ENCODE results near the gene RPL19. TPM values are rescaled to one million over a fixed set of nuclear protein-coding genes. Genes with fewer than 3 reads are reported as not detected.

Gene RPL19
- total RNA-seq, 4 donors from 2014 or later: 3,050 to 5,448 (median 3,578) TPM

DNA sequence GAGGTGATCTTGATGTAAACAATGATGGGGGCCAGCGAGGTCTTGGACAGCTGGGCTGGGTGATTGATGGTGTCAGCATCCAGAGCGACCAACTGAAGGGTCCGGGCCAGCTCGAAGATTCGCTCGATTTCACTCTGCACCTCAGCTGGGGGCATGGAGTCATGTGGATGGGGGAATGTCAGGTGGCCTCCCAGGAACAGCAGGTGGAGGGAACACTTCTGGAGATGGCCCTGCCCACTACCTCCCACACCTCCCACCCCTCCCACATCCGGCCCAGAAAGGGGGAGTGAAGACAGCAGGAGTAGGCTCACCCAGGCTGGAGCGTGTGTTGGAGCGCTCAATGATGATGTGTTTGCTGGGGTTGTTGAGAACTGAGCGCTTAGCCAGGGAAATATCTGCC lies 16.4 kb upstream of the RPL19 start:
- intact Hi-C loops (cut with DNase I; ENCODE audit: low total_unique reads): no loop called here

DNA sequence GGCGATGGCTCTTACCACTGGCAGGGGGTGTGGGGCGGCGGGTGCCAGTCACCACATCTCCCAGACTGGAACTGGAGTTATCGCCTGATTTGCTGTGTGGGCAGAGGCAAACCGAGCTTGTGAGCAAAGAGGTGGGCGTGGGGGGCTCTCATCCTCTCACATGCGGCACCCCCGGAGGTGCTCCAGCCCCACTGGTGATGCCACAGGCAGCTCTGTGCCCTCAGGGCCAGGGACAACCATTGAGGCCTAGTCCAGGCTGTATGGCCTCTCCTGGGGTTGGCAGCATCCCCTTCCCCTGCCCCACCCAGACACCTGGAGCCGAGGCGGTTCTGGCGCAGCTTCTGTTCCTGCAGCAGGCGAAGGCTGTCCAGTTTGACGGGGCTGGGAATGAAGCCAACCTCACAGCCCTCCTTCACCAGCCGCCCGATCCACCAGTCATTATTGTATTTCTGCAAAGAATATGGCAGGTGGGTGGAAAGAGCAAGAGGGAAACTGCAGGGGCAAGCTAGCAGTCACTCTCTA lies 13.5 kb upstream of the RPL19 start:
- DNase-seq (ENCODE audit: low spot score in 2 of 2): no peak
- no peak overlapping the region for H3K4me3 ChIP-seq (ENCODE audit: low read depth, poor library complexity, severe bottlenecking)
- intact Hi-C loops (cut with DNase I; ENCODE audit: low total_unique reads): no loop called here

More for the DNA sequence above, 16.4 kb upstream of the RPL19 start:
- TF ChIP-seq, protein P1, sequence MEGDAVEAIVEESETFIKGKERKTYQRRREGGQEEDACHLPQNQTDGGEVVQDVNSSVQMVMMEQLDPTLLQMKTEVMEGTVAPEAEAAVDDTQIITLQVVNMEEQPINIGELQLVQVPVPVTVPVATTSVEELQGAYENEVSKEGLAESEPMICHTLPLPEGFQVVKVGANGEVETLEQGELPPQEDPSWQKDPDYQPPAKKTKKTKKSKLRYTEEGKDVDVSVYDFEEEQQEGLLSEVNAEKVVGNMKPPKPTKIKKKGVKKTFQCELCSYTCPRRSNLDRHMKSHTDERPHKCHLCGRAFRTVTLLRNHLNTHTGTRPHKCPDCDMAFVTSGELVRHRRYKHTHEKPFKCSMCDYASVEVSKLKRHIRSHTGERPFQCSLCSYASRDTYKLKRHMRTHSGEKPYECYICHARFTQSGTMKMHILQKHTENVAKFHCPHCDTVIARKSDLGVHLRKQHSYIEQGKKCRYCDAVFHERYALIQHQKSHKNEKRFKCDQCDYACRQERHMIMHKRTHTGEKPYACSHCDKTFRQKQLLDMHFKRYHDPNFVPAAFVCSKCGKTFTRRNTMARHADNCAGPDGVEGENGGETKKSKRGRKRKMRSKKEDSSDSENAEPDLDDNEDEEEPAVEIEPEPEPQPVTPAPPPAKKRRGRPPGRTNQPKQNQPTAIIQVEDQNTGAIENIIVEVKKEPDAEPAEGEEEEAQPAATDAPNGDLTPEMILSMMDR (IDR thresholded peaks at IDR 0.05): no peak
- TF ChIP-seq POLR2A (IDR thresholded peaks at IDR 0.05): no peak
- no peak overlapping the region for H3K4me3 ChIP-seq (ENCODE audit: low read depth, poor library complexity, severe bottlenecking)
- WGBS, 2 donors: 88 to 92% methylated on average over 10 of the region's 10 CpGs
- no peak for DNase-seq (ENCODE audit: low spot score in 2 of 2)

DNA sequence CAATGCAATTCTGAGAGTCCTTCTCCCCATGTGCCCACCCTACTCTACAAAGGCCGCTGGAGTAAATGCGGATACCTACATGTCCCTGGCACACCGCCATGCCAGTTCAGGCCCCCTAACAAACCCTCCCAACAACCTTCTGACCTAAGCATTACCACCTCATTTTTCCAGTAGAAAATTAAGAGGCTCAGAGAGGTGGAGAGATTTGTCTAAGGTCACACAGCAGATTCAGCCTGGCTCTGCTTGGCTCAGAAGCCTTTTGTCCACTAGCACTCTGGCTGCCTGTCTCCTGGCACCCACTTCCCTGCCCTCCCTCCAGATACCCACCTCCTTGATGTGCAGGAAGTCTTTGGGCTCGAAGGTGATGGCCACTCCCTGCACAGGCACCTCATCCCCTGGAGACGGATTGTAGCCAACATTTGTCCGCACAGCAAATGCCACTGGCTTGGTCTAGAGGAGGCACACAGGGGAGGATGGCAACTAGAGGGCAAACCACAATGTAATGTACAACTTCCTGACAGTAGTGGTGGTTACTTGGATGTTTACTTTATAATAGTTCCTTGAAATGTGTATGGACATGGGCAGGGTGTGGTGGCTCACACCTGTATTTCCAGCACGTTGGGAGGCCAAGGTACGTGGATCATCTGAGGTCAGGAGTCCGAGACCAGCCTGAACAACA lies 12.8 kb upstream of the RPL19 start:
- intact Hi-C loops (cut with DNase I; ENCODE audit: low total_unique reads): no loop called here
- TF ChIP-seq POLR2A (IDR thresholded peaks at IDR 0.05): no peak
- TF ChIP-seq, protein P1 (IDR thresholded peaks at IDR 0.05): no peak
- no peak for DNase-seq (ENCODE audit: low spot score in 2 of 2)
- no peak overlapping the region for H3K4me3 ChIP-seq (ENCODE audit: low read depth, poor library complexity, severe bottlenecking)
- WGBS, 2 donors: 87 to 95% methylated on average over 9 of the region's 9 CpGs

More for the DNA sequence above, 13.5 kb upstream of the RPL19 start:
- WGBS, 2 donors: 83 to 84% methylated on average over 15 of the region's 15 CpGs
- TF ChIP-seq, protein P1 (IDR thresholded peaks at IDR 0.05): no peak
- TF ChIP-seq POLR2A (IDR thresholded peaks at IDR 0.05): no peak

DNA sequence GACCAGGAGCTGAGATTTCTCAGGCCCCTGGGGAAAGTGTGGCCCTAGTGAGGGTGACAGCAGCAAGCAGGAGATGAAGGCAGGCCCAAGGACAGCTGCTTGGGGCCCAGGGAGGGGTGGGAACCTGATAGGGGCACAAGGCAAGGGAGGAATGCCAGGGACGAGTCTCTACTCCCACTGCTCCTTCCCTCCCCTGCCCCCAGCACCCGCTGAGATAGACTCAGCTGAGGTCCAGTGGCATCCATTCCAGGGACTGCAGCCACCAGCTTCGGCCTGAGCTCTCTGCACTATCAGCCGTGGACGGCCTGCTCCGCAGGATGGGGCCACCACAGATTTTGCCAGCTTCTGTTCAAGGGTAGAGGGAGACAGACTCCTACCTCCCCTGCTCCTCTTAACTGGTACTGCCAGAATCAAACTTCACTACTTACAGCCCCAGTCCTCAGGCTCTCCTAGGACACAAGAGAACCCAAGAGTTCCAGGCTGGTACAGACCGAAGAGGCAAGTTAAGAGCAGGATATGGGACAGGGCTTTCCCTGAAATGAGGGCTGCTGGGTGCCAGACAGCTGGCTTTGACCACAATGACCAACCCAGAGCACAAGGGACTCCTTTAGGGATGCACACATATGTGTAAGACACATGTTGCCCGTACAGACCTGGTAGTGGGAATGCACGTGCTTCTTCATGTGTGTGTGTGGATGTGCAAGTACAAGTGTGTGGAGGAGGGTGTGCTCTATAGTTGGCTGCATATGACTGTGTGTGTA lies 8.2 kb upstream of the RPL19 start:
- no peak for DNase-seq (ENCODE audit: low spot score in 2 of 2)
- TF ChIP-seq, protein P1 (IDR thresholded peaks at IDR 0.05): no peak
- no peak for TF ChIP-seq POLR2A (IDR thresholded peaks at IDR 0.05)
- intact Hi-C loops (cut with DNase I; ENCODE audit: low total_unique reads): no loop called here
- H3K4me3 ChIP-seq (ENCODE audit: low read depth, poor library complexity, severe bottlenecking): no peak overlapping the region
- 93 to 95% methylated on average over 8 to 9 of the region's 9 CpGs for WGBS, 2 donors

DNA sequence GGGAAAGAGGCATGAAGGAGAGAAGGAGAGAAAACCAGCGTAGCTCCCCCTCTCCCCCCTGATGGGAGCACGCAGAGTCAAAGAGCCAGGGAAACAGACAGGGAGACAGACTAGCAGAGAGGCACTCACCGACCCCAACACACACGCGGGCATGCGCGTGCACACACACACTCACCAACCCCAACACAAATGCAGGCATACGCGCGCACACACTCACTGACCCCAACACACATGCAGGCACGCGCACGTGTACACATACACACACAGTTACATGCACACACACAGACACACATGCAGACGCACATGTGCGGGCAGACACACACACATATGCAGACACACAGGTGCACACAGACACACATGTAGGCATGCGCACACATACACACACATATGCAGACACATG lies 7.2 kb upstream of the RPL19 start:
- TF ChIP-seq POLR2A (IDR thresholded peaks at IDR 0.05): no peak
- 92% methylated on average over 16 of the region's 16 CpGs for WGBS, 2 donors
- DNase-seq (ENCODE audit: low spot score in 2 of 2): no peak
- no peak overlapping the region for H3K4me3 ChIP-seq (ENCODE audit: low read depth, poor library complexity, severe bottlenecking)
- intact Hi-C loops (cut with DNase I; ENCODE audit: low total_unique reads): no loop called here

DNA sequence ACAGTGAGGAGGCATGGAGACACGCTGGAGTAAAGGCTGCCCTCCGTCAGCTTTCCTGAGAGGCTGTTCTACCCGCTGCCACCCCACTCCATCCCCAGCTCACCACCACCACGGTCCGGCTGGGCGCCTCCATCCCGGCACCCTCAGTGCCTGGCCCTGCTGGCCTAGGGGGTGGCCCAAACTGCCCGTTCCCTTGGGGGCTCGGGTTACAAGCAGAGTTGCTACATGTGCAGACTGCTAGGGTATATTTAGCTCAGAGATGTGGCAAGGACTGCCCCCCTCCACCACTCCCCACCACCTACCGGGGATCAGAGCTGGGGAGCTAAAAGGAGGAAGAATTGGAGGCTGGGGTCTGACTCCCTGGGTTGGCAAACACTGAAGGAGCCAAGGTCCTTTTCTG lies 6.7 kb upstream of the RPL19 start:
- no peak for DNase-seq (ENCODE audit: low spot score in 2 of 2)
- H3K4me3 ChIP-seq (ENCODE audit: low read depth, poor library complexity, severe bottlenecking): no peak overlapping the region
- intact Hi-C loops (cut with DNase I; ENCODE audit: low total_unique reads): no loop called here
- WGBS, 2 donors: 87 to 90% methylated on average over 10 of the region's 10 CpGs
- TF ChIP-seq, protein P1 (IDR thresholded peaks at IDR 0.05): no peak
- no peak for TF ChIP-seq POLR2A (IDR thresholded peaks at IDR 0.05)

All from lower leg skin (tissue), 4 donors.